ENCODE results near the gene TOX2. TPM values are rescaled to one million over a fixed set of nuclear protein-coding genes. Genes with fewer than 3 reads are reported as not detected.

Gene TOX2
- total RNA-seq, result 0.16 and 0.70 TPM in 2 replicates
- polyA plus RNA-seq (2012), result 1.6 TPM

GRCh38 chr20:43914311-43915210 is at the start of gene TOX2:
TOX2 (plus strand) TSS chr20:43914852; CDS start chr20:43914892, 40 bp downstream.
- DNase-seq (ENCODE audit: low read depth), result peak; percentile 31

GRCh38 chr20:43868091-43868490 is 46.6 kb upstream of the TOX2 start:
- DNase-seq (ENCODE audit: low read depth), result no peak

GRCh38 chr20:43870484-43870883 is 44.2 kb upstream of the TOX2 start:
- DNase-seq (ENCODE audit: low read depth), result no peak

GRCh38 chr20:43878776-43879175 is 35.9 kb upstream of the TOX2 start:
- DNase-seq (ENCODE audit: low read depth), result no peak

GRCh38 chr20:43893930-43894329 is 20.7 kb upstream of the TOX2 start:
- no peak for DNase-seq (ENCODE audit: low read depth)

GRCh38 chr20:43894491-43894890 is 20.2 kb upstream of the TOX2 start:
- DNase-seq (ENCODE audit: low read depth), result no peak

GRCh38 chr20:43895235-43895634 is 19.4 kb upstream of the TOX2 start:
- no peak for DNase-seq (ENCODE audit: low read depth)

GRCh38 chr20:43899274-43900120 is 15.2 kb upstream of the TOX2 start:
- DNase-seq (ENCODE audit: low read depth), result no peak

- no peak for DNase-seq (ENCODE audit: low read depth)
Measured at GRCh38 chr20:43900121-43900466, 14.6 kb upstream of the TOX2 start.

- DNase-seq (ENCODE audit: low read depth), result no peak
Measured at GRCh38 chr20:43900496-43900895, 14.2 kb upstream of the TOX2 start.

GRCh38 chr20:43901296-43901695 is 13.4 kb upstream of the TOX2 start:
- DNase-seq (ENCODE audit: low read depth), result no peak

GRCh38 chr20:43903953-43904826 is 10.5 kb upstream of the TOX2 start:
- DNase-seq (ENCODE audit: low read depth), result no peak

- no peak for DNase-seq (ENCODE audit: low read depth)
Measured at GRCh38 chr20:43904827-43905177, 9.8 kb upstream of the TOX2 start.

- DNase-seq (ENCODE audit: low read depth), result no peak
Measured at GRCh38 chr20:43906505-43907034, 8.1 kb upstream of the TOX2 start.

GRCh38 chr20:43909211-43909610 is 5.4 kb upstream of the TOX2 start:
- no peak for DNase-seq (ENCODE audit: low read depth)

GRCh38 chr20:43909720-43910119 is 4.9 kb upstream of the TOX2 start:
- DNase-seq (ENCODE audit: low read depth), result no peak

GRCh38 chr20:43910564-43910963 is 4.1 kb upstream of the TOX2 start:
- no peak for DNase-seq (ENCODE audit: low read depth)

- DNase-seq (ENCODE audit: low read depth), result no peak
Measured at GRCh38 chr20:43911066-43911465, 3.6 kb upstream of the TOX2 start.

- no peak for DNase-seq (ENCODE audit: low read depth)
Measured at GRCh38 chr20:43913291-43914025, 1.2 kb upstream of the TOX2 start.
